Stimulated activated naive B cell treated with anti-CD40 and anti-IgM and Interleukin-4, amounts not matched to agents 10 μg/mL and 1 μg/mL and 100 μg/mL, for 72 hours (primary cell): Measurements from ENCODE around the gene ARPC3.
A peak's percentile ranks its signal among the peaks of the same experiment; 100 is the strongest.
"Not testable (repeated sequence)": the region's sequence is repeated elsewhere in the genome, so short reads cannot be mapped to it uniquely, and the experiment has no call there.

ENCODE experiments used
- ATAC-seq, 2 donors: fragments of 150-1000 bp; cut with Tn5 transposase; replicated peaks; 2 replicates each; pipeline ENCODE4 v1.10.0; 2021; ENCODE audit warnings: moderate library complexity in 1 of 2
- DNase-seq: peaks from one replicate; pipeline ENCODE4 v3.0.0; 2021
- H3K27ac Mint-ChIP-seq: one replicate; pipeline ENCODE4 v1.8.0; 2022; ENCODE audit warnings: mild to moderate bottlenecking, mixed read lengths
- H3K27me3 Mint-ChIP-seq, 2 donors: one replicate each; pipeline ENCODE4 v1.8.0; 2022; ENCODE audit warnings: mixed read lengths in 2 of 2
- H3K36me3 Mint-ChIP-seq, 2 donors: one replicate each; pipeline ENCODE4 v1.8.0; 2022; ENCODE audit warnings: mixed read lengths in 2 of 2, mild to moderate bottlenecking in 1 of 2
- H3K4me1 Mint-ChIP-seq, 2 donors: one replicate each; pipeline ENCODE4 v1.8.0; 2022; ENCODE audit warnings: mixed read lengths in 2 of 2, mild to moderate bottlenecking in 1 of 2
- H3K4me3 Mint-ChIP-seq, 2 donors: one replicate each; pipeline ENCODE4 v1.8.0; 2022; ENCODE audit warnings: mild to moderate bottlenecking in 2 of 2, mixed read lengths in 2 of 2, moderate library complexity in 1 of 2
- H3K9me3 Mint-ChIP-seq, 2 donors: one replicate each; pipeline ENCODE4 v1.8.0; 2022; ENCODE audit warnings: mixed read lengths in 2 of 2, mild to moderate bottlenecking in 1 of 2

Gene ARPC3

DNA sequence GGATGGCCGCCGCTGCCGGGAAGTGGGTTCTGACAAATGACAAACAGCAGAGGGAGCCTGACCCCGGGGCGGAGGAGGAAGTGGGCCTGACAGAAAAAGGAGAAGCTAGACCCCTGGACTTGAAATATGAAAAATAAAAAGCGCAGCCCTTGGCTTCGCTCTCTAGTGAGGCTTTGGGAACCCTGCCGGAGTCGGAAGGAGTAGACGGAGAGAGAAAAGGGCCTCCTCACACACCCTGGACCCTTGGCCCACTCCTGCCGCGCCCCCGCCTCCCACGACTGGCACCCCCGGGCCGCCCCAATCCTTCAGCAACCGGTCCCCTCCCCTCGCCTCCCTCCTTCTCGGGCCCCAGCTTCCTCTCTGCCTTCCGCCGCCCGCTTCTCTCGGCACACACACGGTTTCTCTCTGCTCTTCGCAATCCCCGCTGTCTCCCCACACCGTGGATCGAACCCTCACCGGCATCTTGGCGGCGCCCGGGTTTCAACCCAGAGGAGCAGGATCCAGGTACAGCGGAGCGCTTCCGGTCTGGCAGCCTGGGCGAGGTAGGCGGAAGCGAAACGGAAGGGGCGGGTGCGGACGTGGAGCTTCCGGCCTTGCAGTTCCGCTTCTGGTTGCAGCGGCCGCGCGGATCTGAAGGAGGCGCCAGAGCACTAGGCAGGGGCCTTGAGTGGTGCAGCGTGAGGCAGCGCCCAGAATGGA lies at the start of gene ARPC3:
TSS of gene ARPC3 (minus strand) at position 539 of the 699 bp plus-strand sequence. CDS start at position 462, 77 bp downstream.
- H3K4me1 Mint-ChIP-seq = peaks cover 22 to 41% of the 10 kb centered on the region in 2 donors
- DNase-seq (peak; percentile 94), ATAC-seq (peak; percentile 95 to 96)
- peak within 1 kb of the TSS; percentile 99 for H3K27ac Mint-ChIP-seq
- peak within 1 kb of the TSS; percentile 97 to 98 for H3K4me3 Mint-ChIP-seq
- H3K27me3 Mint-ChIP-seq = no peaks in the 10 kb centered on the region
- H3K9me3 Mint-ChIP-seq = peaks cover 0 to 2% of the 10 kb centered on the region in 2 donors
- peaks cover 47 to 56% of the 10 kb centered on the region in 2 donors for H3K36me3 Mint-ChIP-seq

DNA sequence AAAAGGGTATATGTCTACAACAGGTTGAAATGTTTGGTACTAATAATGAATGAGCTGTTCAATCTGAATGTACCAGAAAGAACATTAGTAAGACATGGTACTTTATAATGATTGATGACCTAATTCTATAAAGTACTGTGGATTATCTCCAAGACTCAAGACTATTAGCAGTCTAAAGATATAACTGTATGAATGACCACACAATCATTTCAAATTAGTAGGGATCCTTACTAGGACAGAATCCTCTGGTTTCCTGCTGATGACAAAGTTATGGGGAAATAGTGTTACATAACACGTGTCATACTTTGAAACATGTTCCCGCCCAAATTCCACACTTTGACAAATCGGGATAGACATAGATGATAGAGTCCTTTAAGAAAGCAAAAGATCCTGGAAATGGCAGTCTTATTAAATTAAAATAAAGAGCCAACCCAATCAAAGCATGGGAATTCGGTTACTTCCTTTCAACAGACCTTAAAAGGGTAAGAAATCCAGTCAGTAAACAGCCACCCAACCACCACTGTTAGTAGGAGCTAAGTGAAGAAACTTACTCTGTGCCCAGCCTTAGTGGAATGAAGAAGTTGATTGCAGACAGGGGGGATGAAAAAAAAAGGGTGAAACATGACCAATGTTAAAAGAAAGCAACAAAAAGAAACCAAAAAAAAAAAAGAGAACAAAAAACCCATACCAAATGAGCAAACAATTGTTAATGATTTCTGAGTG lies 49.0 kb upstream of the ARPC3 start:
- H3K27ac Mint-ChIP-seq = peak overlapping the region; percentile 10
- H3K36me3 Mint-ChIP-seq = peaks cover 14 to 22% of the 10 kb centered on the region in 2 donors

DNA sequence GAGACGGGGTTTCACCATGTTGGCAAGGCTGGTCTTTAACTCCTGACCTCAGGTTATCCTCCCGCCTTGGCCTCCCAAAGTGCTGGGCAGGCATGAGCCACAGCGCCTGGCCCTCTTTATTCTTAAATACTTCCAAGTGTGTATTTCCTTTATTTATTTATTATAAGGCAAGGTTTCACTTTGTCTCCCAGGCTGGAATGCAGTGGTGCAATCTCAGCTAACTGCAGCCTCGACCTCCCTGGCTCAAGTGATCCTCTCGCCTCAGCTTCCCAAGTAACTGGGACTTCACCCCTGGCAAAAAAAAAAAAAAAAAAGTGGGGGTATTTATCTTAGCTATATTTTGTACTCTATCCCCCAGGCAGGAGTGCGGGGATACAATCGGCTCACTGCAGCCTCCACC lies 25.3 kb upstream of the ARPC3 start:
- DNase-seq (no peak), ATAC-seq (no peak)
- peaks cover 10 to 25% of the 10 kb centered on the region in 2 donors for H3K36me3 Mint-ChIP-seq
- no peaks in the 10 kb centered on the region for H3K27me3 Mint-ChIP-seq
- peaks cover 0 to 15% of the 10 kb centered on the region in 2 donors for H3K4me1 Mint-ChIP-seq
- no peaks in the 10 kb centered on the region for H3K9me3 Mint-ChIP-seq
- no peak overlapping the region for H3K27ac Mint-ChIP-seq
- no peak overlapping the region for H3K4me3 Mint-ChIP-seq

More for the DNA sequence above, 49.0 kb upstream of the ARPC3 start:
- no peak for ATAC-seq
- H3K4me1 Mint-ChIP-seq = peaks cover 14 to 31% of the 10 kb centered on the region in 2 donors
- DNase-seq = no peak
- peaks cover 2 to 6% of the 10 kb centered on the region in 2 donors for H3K9me3 Mint-ChIP-seq
- H3K4me3 Mint-ChIP-seq = peak overlapping the region in 1 of 2 donors; percentile 61
- H3K27me3 Mint-ChIP-seq = no peaks in the 10 kb centered on the region

DNA sequence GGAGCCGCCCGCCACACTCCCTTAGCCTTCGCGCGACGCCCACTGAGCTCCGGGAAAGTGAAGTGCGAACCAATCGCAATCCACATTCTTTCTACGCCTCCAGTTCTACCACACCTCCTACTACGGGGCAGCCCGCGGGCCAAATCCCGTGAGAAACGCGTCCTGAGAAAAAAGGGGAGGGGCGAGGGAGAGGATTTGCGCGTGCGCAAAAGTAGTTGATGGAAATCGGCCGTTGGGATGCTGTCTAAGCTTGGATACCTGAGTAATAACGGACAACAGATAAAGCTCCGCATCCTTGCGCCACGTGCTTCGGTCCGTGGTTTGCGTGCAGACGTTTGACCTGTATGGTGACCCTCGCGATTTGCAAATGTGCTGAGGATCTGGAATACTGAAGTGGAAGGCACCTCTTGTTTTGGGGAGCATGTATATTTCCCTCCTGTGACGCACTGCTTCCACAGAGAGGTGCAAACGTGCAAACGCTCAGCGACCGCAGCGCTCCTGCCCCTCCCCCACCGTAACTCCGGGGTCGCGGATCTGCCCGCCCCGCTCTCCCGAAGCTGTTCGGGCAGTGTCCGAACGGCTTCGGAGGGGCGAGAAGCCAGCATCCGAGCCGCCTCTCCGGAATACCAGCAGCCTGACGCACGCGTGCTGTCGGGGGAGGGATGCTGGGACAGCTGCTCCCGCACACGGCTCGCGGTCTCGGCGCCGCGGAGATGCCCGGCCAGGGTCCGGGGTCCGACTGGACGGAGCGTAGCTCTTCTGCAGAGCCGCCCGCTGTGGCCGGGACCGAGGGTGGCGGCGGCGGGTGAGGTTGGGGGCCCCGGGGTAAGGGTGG lies 18.3 kb upstream of the ARPC3 start, which contains the start of the genes FAM216A and GPN3:
TSS of gene FAM216A (plus strand) at position 632 of the 835 bp plus-strand sequence. CDS start at position 663, 31 bp downstream.
TSS of gene GPN3 (minus strand) at position 44 of the 835 bp plus-strand sequence. CDS start 54 bp downstream, outside the sequence.
- ATAC-seq (peak; percentile 80 to 84), DNase-seq (peak; percentile 96)
- Mint-ChIP-seq H3K36me3 (peaks cover 10 to 23% of the 10 kb centered on the region in 2 donors), H3K9me3 (no peaks in the 10 kb centered on the region), H3K4me3 (peak within 1 kb of the TSS; percentile 93 to 97), H3K27ac (peak within 1 kb of the TSS; percentile 96), H3K27me3 (no peaks in the 10 kb centered on the region), H3K4me1 (peaks cover 16 to 43% of the 10 kb centered on the region in 2 donors)

DNA sequence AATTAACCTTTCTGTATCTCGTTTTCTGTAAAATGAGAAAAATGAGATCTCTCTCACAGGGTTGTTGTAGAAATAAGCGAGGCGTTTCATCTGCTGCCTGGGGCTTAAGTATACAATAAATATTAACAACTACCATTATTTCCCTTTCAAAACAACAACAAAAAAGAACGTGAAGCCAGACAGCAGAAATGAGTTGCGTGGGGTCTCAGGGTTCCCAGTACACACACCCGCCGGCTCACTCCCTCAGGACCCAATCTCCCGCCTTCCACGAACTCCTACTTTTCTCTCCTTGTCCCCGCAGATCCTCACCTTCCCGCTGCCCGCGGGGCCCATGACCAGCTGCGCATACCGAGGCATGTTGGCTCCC lies 17.7 kb upstream of the ARPC3 start:
- Mint-ChIP-seq H3K9me3 (no peaks in the 10 kb centered on the region), H3K4me3 (peak overlapping the region; percentile 93 to 97), H3K27me3 (no peaks in the 10 kb centered on the region), H3K27ac (peak overlapping the region; percentile 96), H3K4me1 (peaks cover 16 to 43% of the 10 kb centered on the region in 2 donors), H3K36me3 (peaks cover 15 to 28% of the 10 kb centered on the region in 2 donors)
- ATAC-seq (no peak), DNase-seq (no peak)

DNA sequence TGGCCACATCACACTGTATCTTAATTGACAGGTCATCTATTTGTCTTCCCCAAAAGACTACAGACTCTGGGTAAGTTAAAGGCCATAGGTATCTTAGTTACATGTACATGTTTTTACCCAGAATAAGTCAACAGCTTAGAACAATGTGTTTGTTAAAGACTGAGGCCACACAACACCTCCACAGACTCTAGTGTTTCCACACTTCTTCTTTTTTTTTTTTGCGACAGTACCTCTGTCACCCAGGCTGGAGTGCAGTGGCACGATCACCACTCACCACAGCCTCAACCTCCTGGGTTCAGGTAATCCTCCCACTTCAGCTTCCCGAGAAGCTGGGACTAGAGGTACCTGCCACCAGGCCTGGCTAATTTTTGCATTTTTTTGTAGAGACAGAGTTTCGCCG lies 16.7 kb upstream of the ARPC3 start:
- Mint-ChIP-seq H3K4me1 (peaks cover 19 to 39% of the 10 kb centered on the region in 2 donors), H3K36me3 (peaks cover 15 to 33% of the 10 kb centered on the region in 2 donors), H3K27ac (no peak overlapping the region), H3K4me3 (peak overlapping the region; percentile 93 to 97), H3K27me3 (no peaks in the 10 kb centered on the region), H3K9me3 (no peaks in the 10 kb centered on the region)
- ATAC-seq (no peak), DNase-seq (no peak)

DNA sequence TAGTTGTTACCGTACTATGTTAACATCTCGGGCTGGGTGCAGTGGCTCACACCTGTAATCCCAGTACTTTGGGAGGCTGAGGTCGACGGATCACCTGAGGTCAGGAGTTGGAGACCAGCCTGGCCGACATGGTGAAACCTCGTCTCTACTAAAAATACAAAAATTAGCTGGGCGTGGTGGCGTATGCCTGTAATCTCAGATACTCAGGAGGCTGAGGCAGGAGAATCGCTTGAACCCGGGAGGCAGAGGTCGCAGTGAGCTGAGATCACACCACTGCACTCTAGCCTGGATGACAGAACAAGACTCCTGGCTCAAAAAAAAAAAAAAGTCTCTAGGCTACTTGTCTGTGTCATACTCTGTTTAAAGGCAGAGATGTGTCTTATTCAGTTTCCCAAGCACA lies 15.6 kb upstream of the ARPC3 start:
- not testable (repeated sequence) for ATAC-seq, H3K4me3 Mint-ChIP-seq, DNase-seq, H3K27ac Mint-ChIP-seq, H3K27me3 Mint-ChIP-seq, H3K9me3 Mint-ChIP-seq
- Mint-ChIP-seq H3K4me1 (peaks cover 20 to 29% of the 10 kb centered on the region in 2 donors), H3K36me3 (peaks cover 17 to 32% of the 10 kb centered on the region in 2 donors)

DNA sequence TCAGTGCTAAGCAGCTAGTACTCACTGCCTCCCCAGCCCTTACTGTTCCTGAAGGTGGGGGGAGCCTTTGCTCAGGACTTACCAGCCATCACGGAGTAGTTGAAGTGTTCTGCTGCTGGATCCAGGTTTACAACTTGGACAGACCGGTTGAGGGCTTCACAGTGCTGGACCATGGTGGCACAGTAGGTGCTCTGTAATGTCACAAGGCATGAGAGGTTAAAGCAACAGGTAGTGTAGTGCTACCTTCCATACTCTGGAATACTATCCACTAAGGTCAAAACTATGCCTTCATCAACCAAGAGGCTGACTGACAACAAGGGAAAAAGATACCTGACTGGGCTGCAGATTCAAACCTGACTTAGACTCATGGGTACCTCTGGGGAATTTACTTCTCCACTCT lies 14.9 kb upstream of the ARPC3 start:
- no peaks in the 10 kb centered on the region for H3K9me3 Mint-ChIP-seq
- H3K27ac Mint-ChIP-seq = no peak overlapping the region
- H3K36me3 Mint-ChIP-seq = peaks cover 22 to 37% of the 10 kb centered on the region in 2 donors

DNA sequence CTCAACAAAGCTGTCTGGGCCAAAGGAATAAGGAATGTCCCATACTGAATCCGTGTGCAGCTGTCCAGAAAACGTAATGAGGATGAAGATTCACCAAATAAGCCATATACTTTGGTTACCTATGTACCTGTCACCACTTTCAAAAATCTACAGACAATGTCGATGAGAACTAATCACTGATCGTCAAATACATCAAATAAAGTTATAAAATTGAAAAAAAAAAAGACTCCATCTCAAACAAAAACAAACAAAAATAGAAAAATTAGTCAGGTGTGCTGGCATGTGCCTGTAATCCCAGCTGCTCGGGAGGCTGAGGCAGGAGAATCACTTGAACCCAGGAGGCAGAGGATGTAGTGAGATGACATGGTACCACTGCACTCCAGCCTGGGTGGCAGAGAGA lies 11.1 kb upstream of the ARPC3 start:
- H3K27me3 Mint-ChIP-seq, H3K9me3 Mint-ChIP-seq, H3K27ac Mint-ChIP-seq, H3K4me3 Mint-ChIP-seq, ATAC-seq, DNase-seq: not testable (repeated sequence)
- peaks cover 33 to 47% of the 10 kb centered on the region in 2 donors for H3K36me3 Mint-ChIP-seq
- H3K4me1 Mint-ChIP-seq = peaks cover 15 to 23% of the 10 kb centered on the region in 2 donors

More for the DNA sequence above, 14.9 kb upstream of the ARPC3 start:
- no peak for ATAC-seq
- Mint-ChIP-seq H3K4me3 (no peak overlapping the region), H3K27me3 (no peaks in the 10 kb centered on the region), H3K4me1 (peaks cover 20 to 24% of the 10 kb centered on the region in 2 donors)
- DNase-seq = no peak

DNA sequence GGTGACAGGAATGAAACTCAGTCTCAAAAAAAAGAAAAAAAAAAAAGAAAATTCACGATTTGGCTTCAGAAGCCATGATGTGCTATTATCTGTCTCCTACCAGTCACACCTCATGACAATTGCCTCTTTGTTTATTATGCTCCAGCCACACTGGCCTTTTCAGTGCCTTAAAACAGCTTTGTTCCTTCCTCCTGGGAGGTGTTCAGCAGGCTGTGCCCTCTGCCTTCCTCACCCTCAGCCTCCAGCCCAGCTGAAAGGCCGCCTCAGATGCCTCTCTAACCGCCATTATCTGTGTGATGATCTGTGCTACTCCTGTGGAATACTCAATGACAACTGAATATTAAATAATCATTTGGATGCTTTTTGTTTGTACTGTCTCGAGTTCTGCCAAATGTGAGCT lies 8.6 kb upstream of the ARPC3 start:
- H3K9me3 Mint-ChIP-seq = no peaks in the 10 kb centered on the region
- H3K4me1 Mint-ChIP-seq = peaks cover 18 to 31% of the 10 kb centered on the region in 2 donors
- H3K4me3 Mint-ChIP-seq = no peak overlapping the region
- H3K27ac Mint-ChIP-seq = peak overlapping the region; percentile 37
- no peak for ATAC-seq
- peaks cover 28 to 47% of the 10 kb centered on the region in 2 donors for H3K36me3 Mint-ChIP-seq
- DNase-seq = no peak
- H3K27me3 Mint-ChIP-seq = no peaks in the 10 kb centered on the region

DNA sequence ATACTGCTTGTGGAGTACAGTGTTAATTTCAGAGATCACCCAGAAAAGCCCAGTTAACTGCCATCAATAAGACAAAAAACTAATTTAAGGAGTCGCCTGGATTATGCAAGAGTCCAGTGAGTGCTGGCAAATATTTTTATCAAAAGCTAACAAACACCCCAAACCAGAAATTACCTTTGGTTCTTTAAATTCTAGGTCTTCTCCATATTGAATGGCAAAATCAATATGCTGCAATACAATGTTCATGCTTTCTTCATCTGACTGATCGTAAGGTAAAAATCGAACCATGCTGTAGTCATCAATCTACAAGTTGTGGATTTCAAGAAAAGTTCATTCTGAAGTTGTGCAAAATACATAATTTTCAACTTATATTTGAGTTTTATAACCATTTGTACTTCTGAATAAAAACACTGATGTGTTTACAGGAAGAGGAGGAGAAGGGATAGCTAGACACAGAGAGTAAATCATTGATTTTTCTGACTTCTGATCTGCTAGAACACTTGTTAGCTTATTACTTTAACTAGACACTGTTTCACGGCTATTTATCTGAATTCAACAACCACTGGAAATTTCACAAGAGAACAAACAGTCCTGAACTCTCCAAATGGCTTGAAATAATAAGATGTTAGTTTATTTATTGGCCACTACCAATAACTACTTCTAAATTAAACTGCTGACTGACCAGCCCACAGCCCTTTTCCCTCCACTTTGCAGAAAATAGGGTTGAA lies 3.6 kb upstream of the ARPC3 start:
- ATAC-seq = no peak
- Mint-ChIP-seq H3K27ac (no peak overlapping the region), H3K4me3 (no peak overlapping the region), H3K9me3 (peaks cover 0 to 2% of the 10 kb centered on the region in 2 donors), H3K4me1 (peaks cover 20 to 46% of the 10 kb centered on the region in 2 donors), H3K27me3 (no peaks in the 10 kb centered on the region), H3K36me3 (peaks cover 31 to 48% of the 10 kb centered on the region in 2 donors)
- no peak for DNase-seq

DNA sequence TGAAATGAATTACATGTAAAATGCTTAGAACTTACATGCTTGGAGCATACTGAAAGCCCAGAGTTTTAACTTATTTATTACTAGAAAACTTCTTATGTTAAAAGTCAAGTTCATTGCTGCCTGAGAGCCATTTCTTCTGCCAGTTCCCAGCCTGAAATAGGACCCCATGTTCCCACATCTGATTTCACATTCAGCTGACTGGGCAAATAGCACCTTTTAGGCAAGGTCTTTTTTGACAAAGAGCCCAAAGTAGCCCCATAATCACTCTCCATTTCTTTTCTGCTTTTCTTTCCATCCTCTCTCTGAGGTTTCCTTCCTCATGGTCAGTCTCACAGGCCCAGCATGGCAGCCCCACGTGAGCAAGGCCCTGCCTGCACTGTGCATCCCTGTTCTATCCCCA lies 1.1 kb upstream of the ARPC3 start:
- Mint-ChIP-seq H3K27me3 (no peaks in the 10 kb centered on the region), H3K4me1 (peaks cover 22 to 43% of the 10 kb centered on the region in 2 donors), H3K4me3 (peak overlapping the region; percentile 46 to 97), H3K27ac (peak overlapping the region; percentile 99), H3K36me3 (peaks cover 42 to 56% of the 10 kb centered on the region in 2 donors), H3K9me3 (peaks cover 0 to 2% of the 10 kb centered on the region in 2 donors)
- DNase-seq (no peak), ATAC-seq (no peak)

DNA sequence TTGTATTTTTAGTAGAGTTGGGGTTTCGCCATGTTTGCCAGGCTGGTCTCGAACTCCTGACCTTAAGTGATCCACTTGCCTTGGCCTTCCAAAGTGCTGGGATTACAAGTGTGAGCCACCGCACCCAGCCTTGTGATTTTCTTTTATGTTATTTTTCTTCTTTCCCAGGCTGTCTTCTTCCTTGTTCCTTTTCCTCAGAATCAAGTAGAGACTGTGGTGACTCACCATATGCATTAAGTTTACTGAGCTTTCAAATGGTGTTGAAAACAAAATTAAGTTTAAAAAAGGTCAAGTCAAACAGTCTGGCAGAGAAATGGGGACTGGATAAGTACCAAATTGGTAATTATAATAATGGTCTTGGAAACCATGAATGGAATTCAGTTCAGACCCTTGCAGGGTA lies 5.7 kb downstream of the ARPC3 start:
- Mint-ChIP-seq H3K36me3 (peaks cover 38 to 41% of the 10 kb centered on the region in 2 donors), H3K4me3 (no peak overlapping the region), H3K27me3 (no peaks in the 10 kb centered on the region), H3K4me1 (peaks cover 18 to 31% of the 10 kb centered on the region in 2 donors), H3K9me3 (no peaks in the 10 kb centered on the region), H3K27ac (peak overlapping the region; percentile 5)
- ATAC-seq (no peak), DNase-seq (no peak)
